HG03064 (cell line): ENCODE data around the gene NTM.
"Not testable (repeated sequence)": the region's sequence is repeated elsewhere in the genome, so short reads cannot be mapped to it uniquely, and the experiment has no call there.

Experiments
- ATAC-seq: cut with Tn5 transposase; IDR thresholded peaks from one replicate; pipeline ENCODE4 v1.9.1; 2021; ENCODE audit warnings: low read depth; ENCODE audit not compliant: unreplicated experiment

The NTM gene

GRCh38 chr11:131418189-131418588 is 47.8 kb downstream of the NTM start:
- ATAC-seq = no peak

DNA sequence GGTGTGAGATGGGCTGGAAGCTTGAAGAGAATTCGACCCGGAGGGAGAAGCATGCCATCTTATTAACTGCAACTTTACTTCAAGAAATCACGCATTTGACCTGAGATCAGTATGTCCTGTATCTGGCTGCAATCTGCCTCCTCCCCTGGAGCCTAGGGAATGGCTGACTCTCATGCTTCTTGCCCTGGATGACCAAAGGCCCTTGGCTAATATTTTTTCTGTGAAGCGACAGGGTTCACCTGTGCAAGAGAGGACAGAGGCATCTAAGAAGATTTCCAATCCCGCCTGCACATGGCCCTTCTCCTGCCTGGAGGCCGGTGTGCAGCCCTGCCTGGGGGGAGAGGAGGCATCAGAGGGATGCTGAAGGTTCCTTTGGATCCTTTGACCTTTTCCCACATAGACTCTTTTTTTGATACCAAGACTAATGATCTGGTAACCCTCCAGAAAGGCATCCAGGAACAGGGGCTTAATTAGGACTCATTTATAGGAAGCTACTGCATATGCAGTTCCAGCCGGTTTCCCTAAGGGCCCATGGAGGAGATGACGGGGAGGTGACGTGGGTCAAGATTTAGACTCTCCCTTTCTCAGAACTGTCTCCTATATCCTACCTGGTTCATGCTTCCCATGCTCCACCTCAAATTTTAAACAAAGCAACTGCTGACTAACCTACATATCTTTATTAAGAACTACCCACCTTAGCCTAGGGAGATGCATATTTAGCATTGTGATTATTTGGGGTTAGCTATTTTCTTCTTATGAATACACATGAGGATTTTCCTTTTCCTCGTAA is 50.8 kb downstream of the NTM start:
- no peak for ATAC-seq

- ATAC-seq = no peak
Observed at GRCh38 chr11:131422029-131422428, 51.6 kb downstream of the NTM start.

- ATAC-seq = no peak
Observed at GRCh38 chr11:131422496-131422895, 52.1 kb downstream of the NTM start.

GRCh38 chr11:131423688-131424087 is 53.3 kb downstream of the NTM start:
- no peak for ATAC-seq

- ATAC-seq = not testable (repeated sequence)
Observed at GRCh38 chr11:131424257-131424876, 54.0 kb downstream of the NTM start.

GRCh38 chr11:131425285-131425684 is 54.9 kb downstream of the NTM start:
- ATAC-seq = no peak

GRCh38 chr11:131428853-131429252 is 58.4 kb downstream of the NTM start:
- no peak for ATAC-seq

DNA sequence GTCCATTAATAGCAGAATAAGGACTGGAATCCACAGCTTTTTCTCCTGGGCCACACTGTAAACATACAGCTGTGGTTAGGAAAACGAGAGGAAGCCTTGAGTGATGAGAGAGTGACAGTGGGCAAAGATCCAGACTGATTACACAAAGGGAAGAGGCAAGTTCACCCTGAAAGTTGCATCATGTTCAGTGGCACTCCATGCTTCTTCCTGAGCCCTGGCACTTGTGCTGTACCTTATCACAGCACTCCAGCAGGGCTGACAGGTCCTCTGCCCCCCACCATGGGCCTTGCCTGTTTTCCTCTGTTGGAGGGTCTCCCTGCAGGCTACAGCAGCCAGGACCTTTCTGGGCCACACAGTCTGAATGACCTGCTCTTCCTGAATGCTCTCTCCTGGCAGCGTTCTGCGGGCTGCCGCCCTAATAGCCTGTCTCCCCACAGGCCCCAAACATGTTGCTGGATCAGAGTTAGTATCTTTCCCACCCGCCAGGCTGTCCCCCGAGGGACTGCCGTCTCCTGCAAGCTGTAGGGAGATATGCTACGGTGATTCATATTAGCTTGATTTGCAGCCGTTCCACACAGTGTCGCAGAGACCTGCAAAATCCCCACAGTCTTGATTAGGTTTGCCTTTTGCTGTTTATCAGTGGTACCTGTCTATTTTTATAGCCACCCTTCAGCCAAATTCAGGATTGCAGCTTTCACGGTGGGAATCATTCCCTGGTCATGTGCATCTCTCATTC is 60.2 kb downstream of the NTM start:
- no peak for ATAC-seq

DNA sequence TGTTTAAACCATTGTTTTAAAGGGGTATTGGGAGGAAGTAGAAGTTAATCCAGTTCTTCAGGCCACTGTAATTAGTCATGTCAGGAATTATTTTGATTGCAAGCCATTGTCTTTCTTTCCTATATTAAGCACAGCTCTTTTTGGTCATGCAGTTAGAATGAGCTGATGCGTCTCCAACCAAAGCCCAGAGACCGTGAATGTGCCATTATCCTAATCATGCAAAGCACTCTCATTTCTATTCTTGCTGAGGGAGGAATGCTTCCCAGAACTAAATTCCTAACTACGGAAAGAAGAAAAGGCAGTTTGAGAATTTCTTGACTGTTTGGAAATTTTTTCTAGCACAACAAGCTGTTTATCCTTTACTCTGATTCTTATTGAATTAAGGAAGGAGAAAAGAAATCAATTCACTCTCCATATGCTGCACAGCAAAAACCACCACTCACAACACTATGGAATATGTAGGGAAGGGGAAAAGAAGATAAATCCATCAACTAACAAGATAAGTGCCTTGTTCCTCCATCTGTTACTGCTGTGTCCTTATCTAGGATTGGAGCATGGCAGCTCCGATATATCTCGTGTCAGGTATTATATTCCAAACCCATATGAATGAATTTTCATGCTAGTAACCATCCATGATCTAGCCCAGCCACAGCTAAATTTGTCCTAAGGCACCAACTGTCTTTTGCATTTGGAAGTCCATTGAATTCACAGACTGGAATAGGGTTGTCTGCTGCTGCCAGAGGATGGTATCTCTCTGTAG is 70.8 kb downstream of the NTM start:
- ATAC-seq = no peak

- no peak for ATAC-seq
Observed at GRCh38 chr11:131446590-131447275, 76.3 kb downstream of the NTM start.

GRCh38 chr11:131447277-131447815 is 76.9 kb downstream of the NTM start:
- no peak for ATAC-seq

- ATAC-seq = no peak
Observed at GRCh38 chr11:131447898-131448297, 77.5 kb downstream of the NTM start.

- ATAC-seq = no peak
Observed at GRCh38 chr11:131449036-131450019, 78.9 kb downstream of the NTM start.

- no peak for ATAC-seq
Observed at GRCh38 chr11:131454490-131454889, 84.1 kb downstream of the NTM start.

GRCh38 chr11:131454989-131455388 is 84.6 kb downstream of the NTM start:
- no peak for ATAC-seq

- ATAC-seq = no peak
Observed at GRCh38 chr11:131455843-131456704, 85.7 kb downstream of the NTM start.

DNA sequence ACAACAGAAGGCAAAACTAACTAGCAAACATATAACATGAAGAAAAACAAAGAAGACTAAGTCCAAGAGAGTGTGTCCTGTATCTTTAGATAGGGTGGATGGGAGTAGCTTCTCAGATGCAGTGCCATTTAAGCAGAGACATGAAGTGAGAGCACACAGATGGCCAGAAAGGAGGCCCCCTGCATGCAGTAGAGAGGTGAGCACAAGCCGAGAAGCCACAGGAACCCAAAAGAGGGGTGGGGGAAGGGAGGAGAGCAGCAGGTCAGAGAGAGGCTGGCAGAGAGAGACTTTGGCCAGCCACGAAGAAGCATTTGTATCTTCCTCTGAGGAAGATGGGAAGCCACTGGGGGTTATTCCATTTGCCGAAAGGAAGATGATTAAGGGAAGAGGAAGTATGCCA is 86.7 kb downstream of the NTM start:
- ATAC-seq = no peak
